Thyroid gland (tissue), 4 donors: ENCODE results near the gene ABCA12.

ENCODE experiments used
- POLR2A ChIP-seq, 2 donors: fragments of 450-650 bp; IDR thresholded peaks; one replicate each; pipeline ENCODE4 v1.6.1; 2017; ENCODE audit warnings: antibody characterized with exemption in 2 of 2, mild to moderate bottlenecking in 2 of 2, moderate library complexity in 1 of 2
- TF ChIP-seq, protein P1 (sequence below), 6 experiments: fragments of 200-600 bp in 3 of 6; fragments of 450-650 bp in 3 of 6; sonication (generic) in 3 of 6; IDR thresholded peaks; one replicate each; pipeline ENCODE4 v1.5.1; 2016 to 2019; ENCODE audit warnings: antibody characterized with exemption in 6 of 6, mild to moderate bottlenecking in 2 of 6, inconsistent platforms in 1 of 6, moderate library complexity in 1 of 6

DNA sequence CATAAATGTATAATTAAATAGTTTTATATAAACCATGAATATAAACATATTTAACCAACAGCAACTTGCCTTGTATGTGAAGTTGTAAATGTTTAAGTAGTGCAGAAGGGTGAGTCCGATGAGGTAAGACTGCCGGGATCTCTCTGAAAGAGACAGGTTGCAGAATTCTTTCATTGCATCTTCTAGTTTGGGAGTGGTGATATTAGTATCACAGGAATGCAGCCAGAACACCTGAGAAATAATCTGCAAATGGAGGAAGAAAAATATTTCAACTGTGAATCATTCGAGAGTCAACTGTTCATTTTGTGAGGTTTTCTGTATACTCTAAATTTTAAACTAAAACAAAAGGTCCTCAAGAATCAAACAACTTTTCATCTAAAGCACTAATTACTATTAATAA is 123.0 kb downstream of the ABCA12 start:
- TF ChIP-seq, protein P1, sequence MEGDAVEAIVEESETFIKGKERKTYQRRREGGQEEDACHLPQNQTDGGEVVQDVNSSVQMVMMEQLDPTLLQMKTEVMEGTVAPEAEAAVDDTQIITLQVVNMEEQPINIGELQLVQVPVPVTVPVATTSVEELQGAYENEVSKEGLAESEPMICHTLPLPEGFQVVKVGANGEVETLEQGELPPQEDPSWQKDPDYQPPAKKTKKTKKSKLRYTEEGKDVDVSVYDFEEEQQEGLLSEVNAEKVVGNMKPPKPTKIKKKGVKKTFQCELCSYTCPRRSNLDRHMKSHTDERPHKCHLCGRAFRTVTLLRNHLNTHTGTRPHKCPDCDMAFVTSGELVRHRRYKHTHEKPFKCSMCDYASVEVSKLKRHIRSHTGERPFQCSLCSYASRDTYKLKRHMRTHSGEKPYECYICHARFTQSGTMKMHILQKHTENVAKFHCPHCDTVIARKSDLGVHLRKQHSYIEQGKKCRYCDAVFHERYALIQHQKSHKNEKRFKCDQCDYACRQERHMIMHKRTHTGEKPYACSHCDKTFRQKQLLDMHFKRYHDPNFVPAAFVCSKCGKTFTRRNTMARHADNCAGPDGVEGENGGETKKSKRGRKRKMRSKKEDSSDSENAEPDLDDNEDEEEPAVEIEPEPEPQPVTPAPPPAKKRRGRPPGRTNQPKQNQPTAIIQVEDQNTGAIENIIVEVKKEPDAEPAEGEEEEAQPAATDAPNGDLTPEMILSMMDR (IDR thresholded peaks at IDR 0.05) = no peak
- TF ChIP-seq POLR2A (IDR thresholded peaks at IDR 0.05) = no peak
